Heart right ventricle (tissue), 16 donors: ENCODE data around the gene AURKB. TPM values are rescaled to one million over a fixed set of nuclear protein-coding genes. Genes with fewer than 3 reads are reported as not detected.

ENCODE experiments used
- ATAC-seq, 8 donors: fragments of 200-7000 bp; cut with Tn5 transposase; one replicate each; pipeline ENCODE4 v1.9.1; 2020; ENCODE audit warnings: mild to moderate bottlenecking in 8 of 8, moderate library complexity in 8 of 8, moderate number of reproducible peaks in 1 of 8
- DNase-seq, 2 donors: peaks; one replicate each; pipeline ENCODE4 v3.0.0-alpha.2; 2020
- H3K27ac ChIP-seq, 10 donors: fragments of 200-600 bp; sonication (generic) in 2 of 10; one replicate each; pipeline versions ENCODE4 v1.5.0 to v1.8.0; 2020 to 2022; ENCODE audit warnings: mild to moderate bottlenecking in 3 of 10
- H3K27me3 ChIP-seq, 7 donors: fragments of 200-600 bp; one replicate each; pipeline ENCODE4 v1.8.0; 2021 to 2022; ENCODE audit warnings: mild to moderate bottlenecking in 2 of 7
- H3K36me3 ChIP-seq, 9 donors: fragments of 200-600 bp; sonication (generic) in 1 of 9; one replicate each; pipeline versions ENCODE4 v1.5.0 to v1.8.0; 2020 to 2022; ENCODE audit warnings: mild to moderate bottlenecking in 2 of 9
- H3K4me1 ChIP-seq, 9 donors: fragments of 200-600 bp; sonication (generic) in 1 of 9; one replicate each; pipeline versions ENCODE4 v1.5.0 to v1.8.0; 2020 to 2022; ENCODE audit warnings: mild to moderate bottlenecking in 4 of 9
- H3K4me3 ChIP-seq, 10 donors: fragments of 200-600 bp; sonication (generic) in 2 of 10; one replicate each; pipeline versions ENCODE4 v1.5.0 to v1.8.0; 2020 to 2022; ENCODE audit warnings: mild to moderate bottlenecking in 7 of 10, moderate library complexity in 2 of 10
- H3K9me3 ChIP-seq, 11 donors: fragments of 200-600 bp in 10 of 11; sonication (generic) in 2 of 11; one replicate each; pipeline versions ENCODE4 v1.5.0 to v1.8.0; 2013 to 2022; ENCODE audit warnings: mild to moderate bottlenecking in 2 of 11, control low read depth in 1 of 11, moderate library complexity in 1 of 11
- CTCF ChIP-seq, 9 donors: fragments of 200-600 bp; sonication (generic) in 2 of 9; IDR thresholded peaks; one replicate each; pipeline versions ENCODE4 v1.5.0 to v1.8.0; 2021 to 2022; ENCODE audit warnings: antibody characterized with exemption in 9 of 9, mild to moderate bottlenecking in 5 of 9, moderate library complexity in 1 of 9
- WGBS, 2 donors: extraction: QIAGEN DNeasy Blood & Tissue Kit; methylation state at CpG; one replicate each; pipeline ENCODE4 v1.1.7; 2013; ENCODE audit warnings: inconsistent platforms in 1 of 2; 5-methylcytosine and 5-hydroxymethylcytosine counted together
- intact Hi-C, 10 donors: fragments of 100-400 bp; cut with DNase I; formaldehyde crosslinking; loops; one replicate each; pipeline versions ENCODE4 v1.11.1 to v1.14.2; 2022
- polyA plus RNA-seq, 2 donors: library from polyadenylated mRNA; stranded (reverse); fragments of 200-250 nt; gene quantifications; one replicate each; pipeline ENCODE4 v1.2.3, GENCODE V29; 2013
- total RNA-seq, 10 donors: library from RNA; stranded (reverse); fragmentation: NEBNext Ultra II Directional in 3 of 10; extraction: Animal tissue kit (Norgen Biotek cat#: 25700) in 3 of 10; gene quantifications; one replicate each; pipeline versions ENCODE4 v1.2.1 to v1.2.4, GENCODE V29; 2021 to 2023
- donor health status: Arrhythmogenic right ventricular cardiomyopathy.
- donor health status: ischemic (EF 13 %, LVEDD 7.1; RV severe dilation, severe dysfunction).
- donor health status: healthy with polysubstance abuse.
- donor health status: DM: no; HTN: yes; CAD: no.
- donor health status: DM: no; HTN: no; CAD: no.
- donor health status: ischemic (EF 25% LVEDD 6.9; RV normal size, moderate dysfunction).
- donor health status: ischemic (EF 25% LVEDD 5.7; RV mildly dilated, moderate dysfunction).
- donor health status: healthy.
- donor health status: DM: yes; HTN: yes; CAD: no.
- donor health status: Ischemic cardiomyopathy.
- donor health status: ischemic (EF 35%, LVEDD 5.7; RV mildly dilated, moderate dysfunction).
- donor health status: nonischemic (EF 11% LVEDD 7.7; RV severe dilation, severe dysfunction).
- donor health status: DM: yes; HTN: yes; CAD: no.
- donor health status: PGD.
- donor health status: ischemic (EF 29% LVEDD 5.4; RV normal size, mild dysfunction).
- donor health status: nonischemic (EF 23%, LVEDD 6.1; RV moderate dilation, normal function).

The AURKB gene
- total and polyA plus RNA-seq, 12 donors: 0.38 to 6.4 (median 1.0) TPM; not detected in 5

DNA sequence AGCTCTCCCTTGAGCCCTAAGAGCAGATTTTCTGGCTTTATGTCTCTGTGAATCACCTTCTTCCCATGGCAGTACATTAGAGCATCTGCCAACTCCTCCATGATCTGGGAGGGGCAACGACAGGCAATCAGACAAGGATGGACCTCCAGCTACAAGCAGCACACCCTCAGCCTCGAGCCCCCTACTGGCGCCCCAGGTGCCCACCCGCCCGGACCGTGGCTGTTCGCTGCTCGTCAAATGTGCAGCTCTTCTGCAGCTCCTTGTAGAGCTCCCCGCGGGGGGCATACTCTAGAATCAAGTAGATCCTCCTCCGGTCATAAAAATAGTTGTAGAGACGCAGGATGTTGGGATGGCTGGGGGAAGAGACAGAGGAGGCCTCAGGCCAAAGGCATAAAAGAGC is 3.8 kb downstream of the AURKB start:
- H3K36me3 ChIP-seq: peaks cover 0 to 18% (median 0%) of the 10 kb centered on the region in 9 donors
- H3K4me1 ChIP-seq: peaks cover 3 to 28% (median 12%) of the 10 kb centered on the region in 9 donors
- DNase-seq (no peak), ATAC-seq (no peak)
- H3K4me3 ChIP-seq: no peak overlapping the region
- H3K27me3 ChIP-seq: no peaks in the 10 kb centered on the region
- no peaks in the 10 kb centered on the region for H3K9me3 ChIP-seq
- intact Hi-C loops: loop anchor here in 1 of 10 donors (1.0 kb wide), 1 partner anchor 9 kb away; no protein-coding TSS in a partner anchor
- TF ChIP-seq CTCF (IDR thresholded peaks at IDR 0.05): no peak
- no peak overlapping the region for H3K27ac ChIP-seq
- 87 to 93% methylated on average over 12 of the region's 12 CpGs for WGBS, 2 donors

- TF ChIP-seq CTCF (IDR thresholded peaks at IDR 0.05): no peak
- Histone ChIP-seq H3K4me1 (peaks cover under 1 to 14% (median 3%) of the 10 kb centered on the region in 9 donors), H3K27me3 (no peaks in the 10 kb centered on the region), H3K27ac (no peak overlapping the region), H3K4me3 (no peak overlapping the region), H3K9me3 (no peaks in the 10 kb centered on the region), H3K36me3 (peaks cover 0 to 18% (median 0%) of the 10 kb centered on the region in 9 donors)
- intact Hi-C loops: no loop called here
- 86 to 88% methylated on average over 19 of the region's 19 CpGs for WGBS, 2 donors
- DNase-seq: no peak
- no peak for ATAC-seq
Observed at GRCh38 chr17:8204761-8205555, 5.4 kb downstream of the AURKB start.

GRCh38 chr17:8192070-8192815 is 18.1 kb downstream of the AURKB start:
- ATAC-seq (peak; percentile 24 to 69 (median 56)), DNase-seq (peak; percentile 56 to 92)
- Histone ChIP-seq H3K4me3 (peak overlapping the region; percentile 6 to 49 (median 38)), H3K9me3 (no peaks in the 10 kb centered on the region), H3K27me3 (no peaks in the 10 kb centered on the region), H3K4me1 (peaks cover 11 to 55% (median 42%) of the 10 kb centered on the region in 9 donors), H3K27ac (peak overlapping the region; percentile 64 to 91 (median 85)), H3K36me3 (no peaks in the 10 kb centered on the region)
- intact Hi-C loops: loop anchor here in 2 of 10 donors (1.0 to 10.0 kb wide), 2 partner anchors 8 to 103 kb away; partner anchors contain the start of gene SLC25A35 (in 1 of the 2)
- TF ChIP-seq CTCF (IDR thresholded peaks at IDR 0.05): no peak
- WGBS, 2 donors: 4 to 16% methylated on average over 12 of the region's 12 CpGs

GRCh38 chr17:8190506-8190905 is 19.9 kb downstream of the AURKB start:
- Histone ChIP-seq H3K27me3 (no peaks in the 10 kb centered on the region), H3K36me3 (no peaks in the 10 kb centered on the region), H3K27ac (peak overlapping the region in 9 of 10 donors; percentile 87 to 99 (median 95)), H3K4me1 (peaks cover 11 to 65% (median 42%) of the 10 kb centered on the region in 9 donors), H3K9me3 (no peaks in the 10 kb centered on the region), H3K4me3 (peak overlapping the region in 7 of 10 donors; percentile 23 to 90 (median 85))
- TF ChIP-seq CTCF (IDR thresholded peaks at IDR 0.05): no peak
- 41 to 51% methylated on average over 6 of the region's 6 CpGs for WGBS, 2 donors
- no peak for DNase-seq
- ATAC-seq: no peak
- intact Hi-C loops: loop anchor here in 1 of 10 donors (10.0 kb wide), 1 partner anchor 104 kb away; the partner anchor contains the start of gene SLC25A35
